GM12875 (cell line): ENCODE results near the gene STARD13.
"Not testable (repeated sequence)": the region's sequence is repeated elsewhere in the genome, so short reads cannot be mapped to it uniquely, and the experiment has no call there.

Experiments
- H3K4me3 ChIP-seq: one replicate; pipeline ENCODE4 v1.5.1; 2011; ENCODE audit warnings: low read depth, low read length, control low read depth
- CTCF ChIP-seq: IDR thresholded peaks from 2 replicates; pipeline ENCODE4 v1.5.1; 2011; ENCODE audit warnings: low read depth, mild to moderate bottlenecking, control low read depth, inconsistent platforms, low read length, moderate library complexity, borderline replicate concordance; ENCODE audit not compliant: insufficient read depth

Gene STARD13

GRCh38 chr13:33249066-33249465, 36.5 kb downstream of the STARD13 start:
- TF ChIP-seq CTCF: no peak
- no peak overlapping the region for H3K4me3 ChIP-seq

DNA sequence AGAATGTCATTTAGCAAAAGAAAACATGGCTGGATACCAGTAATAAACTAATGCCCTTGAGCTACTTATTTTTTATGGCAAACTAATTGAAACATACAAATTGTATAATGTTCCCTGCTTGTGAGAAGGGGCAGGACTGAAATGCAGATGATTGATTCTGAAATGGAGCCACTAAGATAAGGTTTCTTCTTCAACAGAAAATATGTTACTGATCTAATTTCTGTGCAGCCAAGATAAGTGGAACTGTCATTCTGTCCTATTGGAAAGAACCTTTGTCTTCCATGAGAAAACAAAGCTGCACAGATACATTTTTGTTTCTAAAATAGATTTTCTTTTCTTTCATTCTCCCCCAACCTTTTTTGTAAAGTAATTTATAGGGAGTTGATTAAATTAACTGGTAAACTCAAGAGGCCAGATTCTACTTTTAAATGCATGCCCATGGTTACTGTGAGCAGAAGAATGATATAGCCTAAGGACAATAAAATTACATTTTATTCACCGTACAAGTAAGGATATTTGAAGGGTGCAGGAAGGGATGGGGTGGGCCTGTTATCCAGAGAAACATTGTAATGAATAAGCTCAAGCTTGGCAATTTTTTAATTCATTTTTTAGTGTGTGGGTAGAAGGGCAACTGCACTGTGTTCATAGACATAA, 39.9 kb downstream of the STARD13 start:
- H3K4me3 ChIP-seq: no peak overlapping the region
- TF ChIP-seq CTCF: no peak

DNA sequence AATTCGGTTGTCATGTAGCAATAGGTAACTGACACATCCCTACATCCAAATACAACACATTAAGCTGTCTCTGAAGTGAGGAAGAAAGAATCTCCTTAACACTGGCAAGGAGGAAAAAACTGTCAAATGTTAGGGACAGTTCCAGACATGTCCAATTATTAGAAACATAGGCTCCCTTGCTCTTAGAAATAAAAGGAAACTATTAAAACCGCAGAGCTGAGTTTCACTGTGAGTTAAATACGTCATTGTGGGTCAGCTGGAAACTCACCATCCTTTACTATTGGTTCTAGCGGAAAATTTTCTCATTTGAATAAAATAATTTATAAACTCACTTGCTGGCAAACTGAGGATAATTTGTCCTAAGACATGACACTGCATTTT, 40.7 kb downstream of the STARD13 start:
- no peak for TF ChIP-seq CTCF
- no peak overlapping the region for H3K4me3 ChIP-seq

GRCh38 chr13:33244210-33244906, 41.2 kb downstream of the STARD13 start:
- TF ChIP-seq CTCF: no peak
- H3K4me3 ChIP-seq: no peak overlapping the region

- no peak overlapping the region for H3K4me3 ChIP-seq
- no peak for TF ChIP-seq CTCF
These were observed 42.5 kb downstream of the STARD13 start for GRCh38 chr13:33242984-33243617.

- H3K4me3 ChIP-seq: not testable (repeated sequence)
These were observed 43.2 kb downstream of the STARD13 start for GRCh38 chr13:33242372-33242771.

DNA sequence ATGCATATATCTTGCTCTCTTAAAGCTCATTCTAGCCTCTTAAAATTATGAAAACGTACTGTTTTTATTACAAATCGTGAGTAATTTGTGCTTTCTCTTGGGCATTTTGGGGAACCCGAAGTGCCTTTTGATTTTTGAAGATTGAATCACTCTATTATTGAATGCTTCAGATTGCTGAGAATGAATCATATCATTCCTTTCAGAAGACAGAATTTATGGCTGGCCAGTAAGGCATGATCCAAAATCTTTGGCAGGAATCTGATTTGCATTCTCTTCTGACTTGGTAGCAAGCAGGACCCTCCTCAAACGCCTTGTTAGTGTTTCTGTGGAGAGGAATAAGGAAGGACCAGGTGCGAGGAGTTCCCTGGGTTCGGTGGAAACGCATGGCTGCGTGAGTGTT, 49.5 kb downstream of the STARD13 start:
- no peak for TF ChIP-seq CTCF
- no peak overlapping the region for H3K4me3 ChIP-seq
